PFSK-1 (cell line): ENCODE measurements around the gene TNFAIP8L2. TPM values are rescaled to one million over a fixed set of nuclear protein-coding genes. Genes with fewer than 3 reads are reported as not detected.

ENCODE experiments used
- FOXP2 ChIP-seq: optimal IDR thresholded peaks from 2 replicates; pipeline ENCODE3; 2011; ENCODE audit warnings: borderline replicate concordance, control low read depth, inconsistent platforms; ENCODE audit not compliant: insufficient read depth; ENCODE audit errors: extremely low read length, extremely low read depth
- POLR2AphosphoS5 ChIP-seq: IDR thresholded peaks from 2 replicates; pipeline ENCODE4 v1.6.1; 2012; ENCODE audit warnings: low read depth, mild to moderate bottlenecking, control low read depth, low read length, moderate library complexity
- REST ChIP-seq, 2 experiments: IDR thresholded peaks; 2 replicates each; pipeline versions ENCODE4 v1.6.1 to v1.8.0; 2011 to 2012; ENCODE audit warnings: low read depth in 2 of 2, low read length in 2 of 2, control low read depth in 1 of 2, inconsistent platforms in 1 of 2, mild to moderate bottlenecking in 1 of 2, moderate library complexity in 1 of 2; ENCODE audit not compliant: insufficient read depth in 1 of 2
- SIN3A ChIP-seq: IDR thresholded peaks from 2 replicates; pipeline ENCODE4 v1.6.1; 2012; ENCODE audit warnings: mild to moderate bottlenecking, low read length, moderate library complexity, borderline replicate concordance; ENCODE audit not compliant: insufficient read depth
- TAF1 ChIP-seq: IDR thresholded peaks from 2 replicates; pipeline ENCODE4 v1.6.1; 2012; ENCODE audit warnings: low read length, control low read depth, borderline replicate concordance; ENCODE audit not compliant: insufficient read depth
- polyA plus RNA-seq: library from polyadenylated mRNA; unstranded; fragments of >200 nt; gene quantifications from one replicate; pipeline ENCODE4 v1.2.1, GENCODE V29; 2012; ENCODE audit warnings: low read depth, missing spikeins; ENCODE audit not compliant: insufficient read length

TNFAIP8L2 gene
- 0.70 TPM for polyA plus RNA-seq

- TF ChIP-seq FOXP2, result no peak
Measured at GRCh38 chr1:151156515-151156819, at the start of gene TNFAIP8L2. Gene TNFAIP8L2, plus strand, starts transcription at chr1:151156649. Its CDS starts 2,049 bp downstream, at chr1:151158698.

- no peak for TF ChIP-seq REST (IDR thresholded peaks at IDR 0.05; ENCODE audit: insufficient read depth in 1 of 2, low read depth in 2 of 2, low read length in 2 of 2)
- no peak for TF ChIP-seq TAF1
- no peak for TF ChIP-seq POLR2AphosphoS5
- TF ChIP-seq SIN3A, result no peak
- TF ChIP-seq FOXP2, result no peak
Measured at GRCh38 chr1:151106894-151107293, 49.6 kb upstream of the TNFAIP8L2 start.

GRCh38 chr1:151108331-151108730, 48.1 kb upstream of the TNFAIP8L2 start:
- TF ChIP-seq SIN3A (no peak), REST (IDR thresholded peaks at IDR 0.05; ENCODE audit: insufficient read depth in 1 of 2, low read depth in 2 of 2, low read length in 2 of 2) (no peak), FOXP2 (no peak), POLR2AphosphoS5 (no peak), TAF1 (no peak)

- TF ChIP-seq REST (IDR thresholded peaks at IDR 0.05; ENCODE audit: insufficient read depth in 1 of 2, low read depth in 2 of 2, low read length in 2 of 2) (no peak), SIN3A (no peak), POLR2AphosphoS5 (no peak), TAF1 (no peak), FOXP2 (no peak)
Measured at GRCh38 chr1:151113877-151114276, 42.6 kb upstream of the TNFAIP8L2 start.

- TF ChIP-seq POLR2AphosphoS5 (no peak), SIN3A (no peak), REST (IDR thresholded peaks at IDR 0.05; ENCODE audit: insufficient read depth in 1 of 2, low read depth in 2 of 2, low read length in 2 of 2) (no peak), TAF1 (no peak), FOXP2 (no peak)
Measured at GRCh38 chr1:151124763-151125403, 31.6 kb upstream of the TNFAIP8L2 start.
